Measurements from ENCODE around the gene ECI1.
"Not testable (repeated sequence)": the region's sequence is repeated elsewhere in the genome, so short reads cannot be mapped to it uniquely, and the experiment has no call there.

Gene ECI1

GRCh38 chr16:2280461-2280860 lies 29.1 kb upstream of the ECI1 start:
- DNase-seq (ENCODE audit: low read depth in 3 of 3): no peak

GRCh38 chr16:2278956-2279800 lies 27.8 kb upstream of the ECI1 start:
- DNase-seq (ENCODE audit: low read depth in 3 of 3): no peak

GRCh38 chr16:2278272-2278608 lies 26.9 kb upstream of the ECI1 start:
- DNase-seq (ENCODE audit: low read depth in 3 of 3): no peak

GRCh38 chr16:2277466-2278271 lies 26.3 kb upstream of the ECI1 start:
- DNase-seq (ENCODE audit: low read depth in 3 of 3): no peak

GRCh38 chr16:2276368-2277195 lies 25.2 kb upstream of the ECI1 start:
- no peak for DNase-seq (ENCODE audit: low read depth in 3 of 3)

- no peak for DNase-seq (ENCODE audit: low read depth in 3 of 3)
These were observed 24.3 kb upstream of the ECI1 start for GRCh38 chr16:2275476-2276367.

- DNase-seq (ENCODE audit: low read depth in 3 of 3): no peak
These were observed 22.5 kb upstream of the ECI1 start for GRCh38 chr16:2273931-2274330.

- no peak for DNase-seq (ENCODE audit: low read depth in 3 of 3)
These were observed 22.1 kb upstream of the ECI1 start for GRCh38 chr16:2273484-2273883.

- no peak for DNase-seq (ENCODE audit: low read depth in 3 of 3)
These were observed 20.6 kb upstream of the ECI1 start for GRCh38 chr16:2271848-2272461.

- no peak for DNase-seq (ENCODE audit: low read depth in 3 of 3)
These were observed 19.4 kb upstream of the ECI1 start for GRCh38 chr16:2270588-2271470.

- DNase-seq (ENCODE audit: low read depth in 3 of 3): no peak
These were observed 18.7 kb upstream of the ECI1 start for GRCh38 chr16:2270070-2270462.

- DNase-seq (ENCODE audit: low read depth in 3 of 3): peak; percentile 87 to 97 (median 93)
These were observed 16.7 kb upstream of the ECI1 start, which contains the start of gene RNPS1 for GRCh38 chr16:2267913-2268666. Gene RNPS1 (minus strand): TSS chr16:2268126. CDS start chr16:2264643, 3,483 bp downstream.

GRCh38 chr16:2267505-2267912 lies 16.1 kb upstream of the ECI1 start:
- not testable (repeated sequence) for DNase-seq (ENCODE audit: low read depth in 3 of 3)

- not testable (repeated sequence) for DNase-seq (ENCODE audit: low read depth in 3 of 3)
These were observed 15.5 kb upstream of the ECI1 start for GRCh38 chr16:2266887-2267286.

GRCh38 chr16:2263026-2263425 lies 11.6 kb upstream of the ECI1 start:
- not testable (repeated sequence) for DNase-seq (ENCODE audit: low read depth in 3 of 3)

- DNase-seq (ENCODE audit: low read depth in 3 of 3): no peak
These were observed 8.9 kb upstream of the ECI1 start for GRCh38 chr16:2260250-2260649.

GRCh38 chr16:2258530-2258929 lies 7.1 kb upstream of the ECI1 start:
- DNase-seq (ENCODE audit: low read depth in 3 of 3): not testable (repeated sequence)

GRCh38 chr16:2257726-2258125 lies 6.3 kb upstream of the ECI1 start:
- DNase-seq (ENCODE audit: low read depth in 3 of 3): no peak
